GM21786 (cell line): ENCODE data around the gene TSHR.
"Not testable (repeated sequence)": the region's sequence is repeated elsewhere in the genome, so short reads cannot be mapped to it uniquely, and the experiment has no call there.

Experiments
- ATAC-seq: cut with Tn5 transposase; IDR thresholded peaks from one replicate; pipeline ENCODE4 v1.9.1; 2021; ENCODE audit not compliant: unreplicated experiment

Gene TSHR

GRCh38 chr14:80992580-80992979 lies 37.2 kb downstream of the TSHR start:
- ATAC-seq = no peak

DNA sequence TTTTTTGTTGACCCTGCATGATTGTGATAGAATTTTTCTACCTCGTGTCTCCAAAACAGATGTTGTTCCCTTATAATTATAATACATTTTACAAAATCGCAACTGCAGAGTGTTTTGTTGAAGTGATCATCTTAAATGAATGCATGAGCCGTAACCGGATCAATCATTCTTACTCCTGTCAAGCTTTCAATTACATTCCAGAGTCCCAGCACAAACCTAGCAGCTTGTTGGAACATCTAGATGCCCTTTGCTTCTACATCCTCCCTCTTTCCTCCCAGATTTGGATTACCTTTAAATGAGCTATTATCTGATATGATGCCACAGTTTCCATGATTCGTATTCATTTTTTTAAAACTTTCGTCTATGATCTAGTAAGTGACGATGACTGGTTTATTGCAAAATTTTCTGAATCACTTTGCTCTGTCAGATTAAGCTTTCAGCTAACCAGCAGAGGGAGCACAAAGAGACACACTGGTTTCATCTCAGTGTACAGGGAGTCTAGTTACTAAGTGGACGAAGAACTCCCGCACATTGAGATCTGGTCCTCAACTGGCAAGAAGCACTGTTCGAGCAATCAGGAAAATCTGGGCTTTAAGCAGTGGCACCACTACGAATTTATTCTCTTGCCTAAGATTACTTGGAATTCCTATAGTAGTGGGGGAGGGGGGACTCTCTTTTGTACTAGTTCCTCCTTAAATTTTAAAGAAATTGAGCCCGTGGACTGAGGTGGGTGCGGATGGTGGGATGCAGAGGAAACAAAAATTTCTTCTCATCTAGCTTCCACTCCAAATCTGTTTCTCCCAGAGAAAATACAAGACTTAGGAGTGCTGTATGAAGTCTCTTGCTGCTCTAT lies 40.9 kb downstream of the TSHR start:
- ATAC-seq = peak; percentile 86

DNA sequence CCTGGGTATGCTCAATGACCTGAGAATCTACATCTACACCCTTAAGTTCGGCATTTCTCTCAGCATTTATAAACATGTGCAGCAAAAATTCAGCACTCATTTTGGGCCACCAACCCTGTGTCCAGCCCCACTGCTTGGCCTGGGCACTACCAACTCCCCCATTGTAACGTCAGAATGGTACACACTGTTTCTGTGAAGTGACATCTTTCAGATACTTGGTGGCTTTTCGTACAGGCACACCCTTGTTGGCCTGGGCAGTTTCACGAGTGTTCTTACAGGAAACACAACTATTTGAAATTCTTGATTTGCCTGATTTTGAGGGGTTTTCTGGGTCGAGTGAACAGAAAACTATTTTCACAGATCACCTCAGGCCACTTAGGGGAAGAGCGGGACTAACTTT lies 46.0 kb downstream of the TSHR start:
- no peak for ATAC-seq

GRCh38 chr14:81004575-81004974 lies 49.2 kb downstream of the TSHR start:
- ATAC-seq = no peak

DNA sequence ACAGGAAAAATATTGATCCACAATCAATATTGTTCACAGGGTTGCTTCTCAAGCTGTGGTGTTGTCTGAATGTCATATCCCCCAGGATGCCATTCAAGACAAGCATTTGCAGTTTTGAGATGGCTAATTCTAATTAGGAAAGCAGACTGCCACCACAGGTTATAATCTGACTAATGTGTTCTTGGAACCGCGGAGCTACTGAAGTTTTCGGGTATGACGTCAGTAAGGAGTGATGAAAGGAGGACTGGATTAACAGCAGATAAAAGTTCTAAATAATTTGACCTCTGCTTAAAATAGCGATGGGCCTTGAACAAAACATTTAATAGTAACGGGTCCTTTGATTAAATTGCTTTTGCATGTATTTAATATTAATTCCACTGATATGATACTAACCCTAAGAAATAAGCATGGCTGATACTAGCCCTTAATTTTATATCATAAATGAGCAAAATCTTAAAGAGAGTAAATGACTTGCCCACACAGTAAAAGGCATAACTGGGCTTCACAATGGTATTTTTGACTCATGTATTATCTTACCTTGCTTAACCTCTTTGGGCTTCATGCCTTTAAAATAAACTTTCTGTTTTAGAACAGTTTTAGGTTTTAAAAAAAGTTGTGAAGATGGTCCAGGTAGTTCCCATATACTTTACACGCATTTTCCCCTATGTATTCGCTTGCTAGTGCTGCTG lies 50.3 kb downstream of the TSHR start:
- ATAC-seq = no peak

DNA sequence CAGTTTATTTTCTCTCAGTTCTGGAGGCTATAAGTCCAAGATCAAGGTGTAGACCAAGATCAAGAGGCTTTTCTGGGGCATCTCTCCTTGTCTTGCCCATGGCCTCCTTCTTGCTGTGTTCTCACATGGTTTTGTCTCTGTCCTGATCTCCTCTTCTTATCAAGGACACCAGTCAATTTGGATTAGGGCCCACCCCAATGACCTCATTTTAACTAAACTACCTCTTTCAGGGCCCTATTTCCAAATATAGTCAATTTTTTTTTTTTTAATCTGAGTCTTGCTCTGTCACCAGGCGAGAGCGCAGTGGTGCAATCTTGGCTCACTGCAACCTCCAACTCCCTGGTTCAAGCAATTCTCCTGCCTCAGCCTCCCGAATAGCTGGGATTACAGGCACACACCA lies 50.8 kb downstream of the TSHR start:
- no peak for ATAC-seq

DNA sequence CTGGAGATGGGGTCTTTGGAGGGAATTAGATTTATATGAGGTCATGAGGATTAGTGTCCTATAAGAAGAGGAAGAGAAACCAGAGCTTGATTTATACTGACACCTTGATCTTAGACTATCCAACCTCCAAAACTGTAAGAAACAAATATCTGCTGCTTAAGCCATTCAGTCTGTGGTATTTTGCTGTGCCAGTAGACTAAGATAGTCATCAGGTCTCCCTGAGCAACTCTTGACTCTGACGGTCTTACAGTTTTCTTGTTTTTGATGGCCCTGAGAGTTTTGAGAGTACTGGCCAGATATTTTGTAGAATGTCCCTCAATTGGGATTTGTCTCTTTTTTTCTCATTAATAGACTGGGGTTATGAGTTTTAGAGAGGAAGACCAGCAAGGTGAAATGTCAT lies 51.7 kb downstream of the TSHR start:
- ATAC-seq = no peak

DNA sequence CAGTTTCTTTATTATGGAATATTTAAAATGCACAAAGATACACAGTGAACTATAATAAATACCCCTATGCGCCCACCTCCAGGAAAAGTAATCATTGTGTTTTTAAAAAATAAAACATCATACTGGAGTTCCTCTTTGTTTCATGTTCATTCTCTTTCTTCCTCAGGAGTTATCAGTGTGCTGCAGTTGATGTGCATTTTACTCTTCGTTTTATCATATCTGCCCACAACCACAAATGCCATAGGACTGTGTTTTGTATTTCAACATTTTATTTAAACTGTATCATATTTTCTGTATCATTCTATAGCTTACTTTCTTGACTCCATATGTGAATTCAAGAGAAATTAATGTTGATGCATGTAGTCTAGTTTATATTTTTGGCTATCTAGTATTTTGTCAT lies 53.9 kb downstream of the TSHR start:
- no peak for ATAC-seq

DNA sequence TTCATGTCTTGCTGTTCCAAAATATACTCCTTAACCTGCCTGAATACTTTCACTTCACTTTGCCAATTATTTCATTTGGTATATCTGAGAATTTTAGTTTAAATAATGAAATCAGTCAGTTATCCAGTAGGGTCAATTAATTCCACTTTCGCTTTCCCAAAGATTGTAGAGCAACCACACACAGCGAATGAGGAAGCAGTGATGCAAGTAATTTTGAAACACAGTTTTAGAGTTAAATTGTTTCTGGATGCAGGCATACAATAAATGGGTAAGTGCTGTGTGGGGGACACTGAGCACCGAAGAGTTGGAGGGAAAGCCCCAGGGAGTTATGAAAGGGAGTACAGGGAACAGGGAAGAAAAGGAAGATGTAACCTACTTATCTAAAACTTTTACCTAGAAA lies 62.8 kb downstream of the TSHR start:
- no peak for ATAC-seq

DNA sequence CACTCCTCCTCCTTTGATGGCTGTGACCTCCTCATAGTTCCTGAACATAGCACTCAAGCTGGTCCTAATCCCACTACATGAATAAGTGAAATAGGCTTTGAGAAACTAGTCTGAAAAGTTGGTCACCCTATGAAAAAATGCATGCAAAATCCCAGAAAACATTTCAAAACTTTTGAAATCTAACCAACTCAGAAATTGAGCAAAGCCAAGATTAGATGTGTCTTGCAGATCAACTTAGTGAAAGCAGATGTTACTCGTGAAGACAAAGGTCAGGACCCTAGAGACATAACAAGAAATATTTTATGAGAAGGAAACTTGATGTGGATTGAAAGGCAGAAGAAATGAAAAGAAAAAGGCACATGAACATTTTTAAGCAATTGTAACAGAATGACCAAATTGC lies 63.3 kb downstream of the TSHR start:
- no peak for ATAC-seq

DNA sequence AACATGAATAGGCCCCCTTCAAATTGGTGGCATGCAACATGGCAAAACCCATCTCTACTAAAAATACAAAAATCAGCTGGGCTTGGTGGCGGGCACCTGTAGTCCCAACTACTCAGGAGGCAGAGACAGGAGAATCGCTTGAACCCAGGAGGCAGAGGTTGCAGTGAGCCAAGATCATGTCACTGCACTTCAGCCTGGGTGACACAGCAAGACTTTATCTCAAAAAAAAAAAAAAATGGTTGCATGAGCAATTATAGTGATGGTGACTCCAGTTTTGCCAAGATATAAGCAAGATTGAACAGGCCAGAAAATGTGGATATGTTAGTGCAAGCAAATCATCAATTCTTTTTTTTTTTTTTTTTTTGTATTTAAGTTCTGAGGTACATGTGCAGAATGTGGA lies 63.7 kb downstream of the TSHR start:
- ATAC-seq = not testable (repeated sequence)

GRCh38 chr14:81023095-81023710 lies 67.8 kb downstream of the TSHR start:
- no peak for ATAC-seq

GRCh38 chr14:81028461-81028860 lies 73.0 kb downstream of the TSHR start:
- ATAC-seq = no peak

DNA sequence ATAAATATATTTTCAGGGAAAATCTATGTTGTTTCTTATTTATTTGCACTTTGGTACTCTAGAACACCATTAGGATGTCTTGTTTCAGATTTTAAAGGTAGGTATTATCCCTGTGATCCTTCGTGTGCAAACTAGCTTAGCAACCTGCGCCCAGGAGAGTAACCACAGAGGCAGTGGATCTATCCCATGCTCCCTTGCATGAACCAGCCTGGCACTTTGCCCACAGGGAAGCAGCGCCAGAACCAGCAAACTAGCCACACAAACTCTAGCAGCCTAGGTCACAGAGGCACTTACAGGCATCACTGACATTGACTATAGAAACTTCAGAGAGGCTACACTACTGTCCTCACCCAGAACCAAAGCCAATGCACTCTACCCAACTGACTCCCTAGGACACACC lies 76.1 kb downstream of the TSHR start:
- ATAC-seq = no peak

DNA sequence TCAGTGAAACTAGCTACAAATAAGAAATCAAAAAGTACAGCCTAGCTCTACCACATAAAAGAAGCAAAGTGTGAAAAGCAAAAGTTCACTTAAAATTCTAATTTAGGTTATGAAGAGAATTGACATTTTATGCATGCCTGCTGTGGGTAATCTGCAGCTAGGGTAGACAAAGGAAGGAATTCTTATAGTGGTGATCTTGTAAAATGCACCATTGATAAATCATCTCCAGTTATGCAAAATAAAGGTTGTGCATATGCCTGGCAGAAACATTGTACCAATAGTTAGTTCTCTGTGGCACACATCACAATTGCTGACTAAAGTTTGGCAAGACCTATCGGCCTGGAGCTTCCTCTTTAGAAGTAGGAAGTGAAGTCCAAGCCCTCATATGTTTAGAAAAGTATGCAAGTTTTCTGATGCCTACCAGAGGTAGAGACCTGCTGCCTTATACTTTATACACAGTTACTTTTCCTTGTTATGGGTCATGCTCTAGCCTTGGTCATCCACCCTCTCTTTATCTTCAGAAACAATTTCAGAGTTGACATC lies 78.3 kb downstream of the TSHR start:
- no peak for ATAC-seq

DNA sequence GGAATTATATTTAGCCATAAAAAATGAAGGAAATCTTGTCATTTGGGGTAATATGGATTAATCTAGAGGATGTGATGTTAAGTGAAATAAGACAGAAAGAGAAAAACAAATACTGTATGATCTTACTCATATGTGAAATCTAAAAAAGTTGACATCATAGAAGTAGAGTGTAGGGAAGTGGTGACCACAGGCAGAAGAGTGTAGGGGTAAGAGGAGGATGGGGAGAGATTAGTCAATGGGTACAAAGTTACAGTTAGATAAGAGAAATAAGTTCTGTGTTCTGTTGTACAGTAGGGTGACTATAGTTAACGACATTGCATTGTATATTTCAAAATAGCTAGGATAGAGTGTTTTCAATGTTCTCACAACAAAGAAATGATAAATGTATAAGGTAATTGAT lies 87.0 kb downstream of the TSHR start:
- no peak for ATAC-seq

DNA sequence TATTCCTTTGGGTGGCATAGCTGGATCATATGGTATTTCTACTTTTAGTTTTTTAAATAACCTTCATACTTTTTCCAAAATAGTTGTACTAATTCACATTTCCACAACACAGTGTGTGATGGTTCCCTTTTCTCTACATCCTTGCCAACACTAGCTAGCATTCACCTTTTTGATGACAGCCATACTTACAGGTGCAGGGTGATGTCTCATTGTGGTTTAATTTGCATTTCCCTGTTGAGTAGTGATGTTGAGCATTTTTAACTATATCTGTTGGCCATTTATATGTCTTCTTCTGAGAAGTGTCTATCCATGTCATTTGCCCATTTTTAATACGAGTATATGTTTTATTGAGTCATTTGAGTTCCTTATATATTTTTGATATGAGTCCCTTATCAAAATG lies 96.1 kb downstream of the TSHR start:
- no peak for ATAC-seq

- not testable (repeated sequence) for ATAC-seq
Observed at GRCh38 chr14:81054057-81054456, 98.6 kb downstream of the TSHR start.

GRCh38 chr14:81055971-81056370 lies 100.5 kb downstream of the TSHR start:
- ATAC-seq = no peak

GRCh38 chr14:81062380-81062779 lies 107.0 kb downstream of the TSHR start:
- no peak for ATAC-seq

DNA sequence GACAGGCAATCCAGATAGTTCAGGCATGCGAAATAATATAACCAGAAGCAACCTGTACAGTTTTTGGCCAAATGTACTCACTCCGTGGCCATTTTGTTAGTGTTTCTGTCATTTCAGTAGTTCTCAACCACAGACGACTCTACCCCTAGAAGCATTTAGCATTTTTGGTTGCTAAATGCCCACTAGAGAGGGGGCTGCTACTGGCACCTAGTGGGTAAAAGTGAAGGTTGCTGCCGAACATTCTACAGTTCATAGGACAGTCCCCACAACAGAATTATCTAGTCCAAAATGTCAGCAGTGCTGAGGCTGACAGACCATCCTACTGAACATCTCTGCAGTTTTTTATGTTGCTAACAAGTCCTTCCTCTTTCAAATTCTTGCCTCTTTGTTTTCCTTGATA lies 107.4 kb downstream of the TSHR start:
- ATAC-seq = peak; percentile 68

GRCh38 chr14:81066672-81067071 lies 111.3 kb downstream of the TSHR start:
- ATAC-seq = no peak
